ENCODE results near the gene IGF2BP3. TPM values are rescaled to one million over a fixed set of nuclear protein-coding genes. Genes with fewer than 3 reads are reported as not detected.

Gene IGF2BP3
- total RNA-seq, 1 donor from 2014 or later = 0.78 TPM

DNA sequence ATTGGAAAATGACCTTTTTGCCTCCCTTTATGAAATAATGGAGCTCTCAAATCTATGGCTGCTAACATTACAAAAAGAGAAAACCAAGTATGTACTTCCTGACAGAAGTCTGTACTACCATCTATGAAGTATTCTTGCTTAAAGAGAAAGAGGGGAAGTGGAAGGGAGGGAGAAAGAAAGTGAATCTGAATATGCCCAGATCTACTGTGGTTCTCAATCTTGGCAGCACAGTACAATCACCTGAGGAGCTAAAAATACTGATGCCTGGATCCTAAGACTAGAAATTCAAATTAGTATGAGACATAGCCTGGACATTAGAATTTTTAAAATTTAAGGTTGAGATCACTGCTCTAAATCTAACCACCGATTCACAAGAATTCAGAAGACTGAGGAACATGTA is 85.2 kb downstream of the IGF2BP3 start:
- DNase-seq (ENCODE audit: low spot score) = no peak
- ATAC-seq = no peak

DNA sequence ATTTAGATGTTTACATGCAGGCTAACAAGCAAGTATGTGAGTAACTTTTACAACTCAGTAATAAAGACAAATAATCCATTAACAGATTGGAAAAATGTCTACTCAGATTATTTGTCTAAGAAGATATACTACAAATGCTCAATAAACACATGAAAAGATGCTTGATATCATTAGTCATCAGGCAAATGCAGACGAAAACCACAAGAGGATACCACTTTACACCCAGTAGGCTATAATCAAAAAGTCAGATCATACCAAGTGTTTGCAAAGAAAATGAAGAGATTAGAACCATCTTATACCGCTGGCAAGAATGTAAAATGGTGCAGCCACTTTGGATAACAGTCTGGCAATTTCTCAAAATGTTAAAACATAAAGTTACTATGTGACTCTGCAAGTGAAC is 87.1 kb downstream of the IGF2BP3 start:
- DNase-seq (ENCODE audit: low spot score) = no peak
- no peak for ATAC-seq

DNA sequence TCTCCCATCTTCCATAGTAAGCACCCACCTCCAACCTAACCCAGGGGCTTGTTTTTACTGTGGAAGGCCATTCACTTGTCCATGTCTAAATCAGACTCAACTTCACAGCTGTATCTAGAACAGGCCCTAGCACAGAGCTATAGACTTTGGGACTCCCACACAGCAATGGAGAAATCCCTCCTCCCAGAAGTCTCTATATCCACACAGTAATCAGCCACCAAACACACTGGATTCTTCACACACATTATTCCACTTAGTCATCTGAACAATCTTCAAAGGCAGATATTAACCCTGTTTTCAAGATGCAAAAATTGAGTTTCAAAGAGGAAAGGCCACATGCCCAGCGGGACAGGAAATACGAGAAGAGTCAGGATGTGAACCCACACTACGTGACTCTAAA is 89.3 kb downstream of the IGF2BP3 start:
- no peak for ATAC-seq
- DNase-seq (ENCODE audit: low spot score) = no peak

DNA sequence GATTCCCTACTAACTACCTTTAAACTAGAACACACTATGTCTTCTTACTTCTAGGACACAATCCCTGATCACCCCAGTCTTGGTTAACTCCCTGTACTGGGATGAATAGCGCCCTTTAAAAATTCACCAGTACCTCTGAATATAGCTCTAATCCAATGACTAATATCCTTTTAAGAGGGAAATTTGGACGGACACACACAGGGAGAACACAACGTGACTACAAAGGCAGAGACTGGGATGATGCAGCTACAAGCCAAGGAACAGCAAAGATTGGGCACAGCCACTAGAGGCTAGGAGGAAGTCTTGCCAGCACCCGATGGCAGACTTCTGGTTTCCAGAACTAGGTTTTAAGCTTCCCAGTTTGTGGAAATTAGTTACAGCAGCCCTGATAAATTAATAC is 89.7 kb downstream of the IGF2BP3 start:
- DNase-seq (ENCODE audit: low spot score) = no peak
- no peak for ATAC-seq

DNA sequence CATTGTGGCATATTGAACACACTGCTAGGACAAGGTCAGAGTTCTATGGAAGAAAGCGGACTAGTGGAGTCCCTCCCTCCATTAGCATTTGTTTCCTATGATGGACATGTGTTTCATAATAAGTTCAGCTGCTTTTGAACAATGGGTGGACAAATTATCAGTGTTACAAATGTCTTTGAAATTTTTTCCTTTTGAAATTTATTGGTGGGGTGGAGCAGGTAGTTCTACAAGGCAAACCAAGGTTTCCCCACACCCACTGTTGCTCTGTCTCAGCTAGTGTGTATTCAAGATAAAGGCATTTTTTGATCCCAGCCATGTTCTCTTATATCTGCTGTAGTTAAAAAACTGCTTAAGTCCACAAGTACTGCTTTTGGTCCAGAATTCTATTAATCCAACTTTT is 91.3 kb downstream of the IGF2BP3 start:
- DNase-seq (ENCODE audit: low spot score) = no peak
- ATAC-seq = no peak

DNA sequence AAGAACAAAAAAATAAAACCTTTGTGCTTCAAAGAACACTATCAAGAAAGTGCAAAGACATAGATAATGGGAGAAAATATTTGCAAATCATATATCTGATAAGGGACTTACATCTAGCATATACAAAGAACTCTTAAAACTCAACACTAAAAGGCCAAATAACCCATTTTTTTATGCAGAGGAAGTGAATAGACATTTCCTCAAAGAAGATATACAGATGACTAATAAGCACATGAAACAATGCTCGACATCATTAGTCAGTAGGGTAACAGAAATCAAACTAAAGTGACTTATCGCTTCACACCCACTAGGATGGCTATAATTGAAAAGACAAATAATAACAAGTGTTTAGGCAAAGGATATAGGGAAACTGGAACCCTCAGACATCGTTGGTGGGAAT is 93.2 kb downstream of the IGF2BP3 start:
- no peak for ATAC-seq
- DNase-seq (ENCODE audit: low spot score) = no peak

DNA sequence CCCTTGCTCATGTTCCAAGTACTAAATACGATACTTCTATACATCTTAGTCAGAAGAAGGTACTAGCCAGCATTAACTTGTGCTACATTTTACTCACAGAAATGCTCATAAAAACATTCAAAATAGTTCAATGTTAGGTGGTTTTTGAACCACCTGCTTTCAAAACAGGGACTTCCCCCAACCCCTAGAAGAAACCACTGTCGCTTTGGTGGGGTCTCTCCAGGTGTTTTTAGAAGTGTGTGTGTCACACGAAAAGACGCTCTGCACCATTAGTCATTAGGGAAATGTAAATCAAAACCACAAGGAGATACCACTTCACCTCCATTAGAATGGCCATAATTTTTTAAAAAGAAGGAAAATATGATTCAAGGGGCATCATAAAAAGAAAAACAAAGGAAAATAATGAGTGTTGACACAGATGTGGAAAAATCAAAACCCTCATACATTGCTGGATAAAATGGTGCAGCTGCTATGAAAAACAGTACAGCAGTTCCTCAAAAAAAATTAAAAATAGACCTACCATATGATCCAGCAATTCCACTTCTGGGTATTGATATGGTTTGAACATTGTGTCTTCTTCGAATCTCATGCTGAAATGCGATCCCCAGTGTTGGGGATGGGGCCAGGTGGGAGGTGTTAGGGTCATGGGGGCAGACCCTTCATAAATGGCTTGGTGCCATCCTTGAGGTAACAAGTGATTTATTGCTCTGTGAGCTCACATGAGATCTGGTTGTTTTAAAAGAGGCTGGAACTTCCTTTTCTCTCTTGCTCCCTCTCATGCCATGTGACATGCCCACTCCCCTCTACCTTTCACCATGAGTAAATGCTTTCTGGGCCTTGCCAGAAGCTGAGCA is 96.9 kb downstream of the IGF2BP3 start:
- DNase-seq (ENCODE audit: low spot score) = no peak
- no peak for ATAC-seq

DNA sequence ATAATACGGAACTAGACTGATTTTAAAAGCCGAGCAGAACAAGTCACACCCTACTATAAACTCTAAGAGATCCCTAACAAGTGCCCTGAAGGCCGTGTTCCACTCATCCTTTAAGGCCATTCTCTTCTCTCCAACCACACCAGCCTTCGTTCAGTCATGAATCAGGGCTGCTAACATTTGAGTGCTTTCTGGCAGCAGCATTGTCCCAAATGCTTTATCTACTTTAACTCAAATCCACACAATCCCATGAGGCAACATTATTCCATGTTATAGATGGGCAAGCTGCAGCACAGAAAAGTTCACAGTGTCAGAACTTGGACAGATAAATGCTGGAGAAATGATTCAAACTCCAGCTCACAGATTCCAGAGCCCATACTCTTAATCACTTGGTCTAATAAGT is 97.7 kb downstream of the IGF2BP3 start:
- ATAC-seq (no peak), DNase-seq (ENCODE audit: low spot score) (no peak)

DNA sequence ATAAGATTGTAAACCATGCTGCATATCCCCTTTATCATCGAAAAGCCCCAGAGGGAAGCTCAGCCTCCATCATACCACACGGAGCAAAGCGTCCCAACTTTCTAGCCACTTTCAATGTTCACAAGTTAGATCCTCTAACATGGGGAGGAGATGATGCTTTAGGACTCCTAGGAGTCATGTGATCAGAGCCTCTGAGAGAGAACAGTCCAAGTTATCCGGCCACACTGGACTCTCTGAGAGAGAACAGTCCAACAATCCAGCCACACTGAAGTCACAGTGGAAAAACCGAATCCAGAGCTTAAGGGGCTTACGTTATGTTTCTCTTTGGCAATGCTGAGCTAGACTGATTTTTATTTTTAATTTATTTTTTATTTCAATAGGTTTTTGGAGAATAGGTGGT is 98.6 kb downstream of the IGF2BP3 start:
- DNase-seq (ENCODE audit: low spot score) = no peak
- no peak for ATAC-seq

DNA sequence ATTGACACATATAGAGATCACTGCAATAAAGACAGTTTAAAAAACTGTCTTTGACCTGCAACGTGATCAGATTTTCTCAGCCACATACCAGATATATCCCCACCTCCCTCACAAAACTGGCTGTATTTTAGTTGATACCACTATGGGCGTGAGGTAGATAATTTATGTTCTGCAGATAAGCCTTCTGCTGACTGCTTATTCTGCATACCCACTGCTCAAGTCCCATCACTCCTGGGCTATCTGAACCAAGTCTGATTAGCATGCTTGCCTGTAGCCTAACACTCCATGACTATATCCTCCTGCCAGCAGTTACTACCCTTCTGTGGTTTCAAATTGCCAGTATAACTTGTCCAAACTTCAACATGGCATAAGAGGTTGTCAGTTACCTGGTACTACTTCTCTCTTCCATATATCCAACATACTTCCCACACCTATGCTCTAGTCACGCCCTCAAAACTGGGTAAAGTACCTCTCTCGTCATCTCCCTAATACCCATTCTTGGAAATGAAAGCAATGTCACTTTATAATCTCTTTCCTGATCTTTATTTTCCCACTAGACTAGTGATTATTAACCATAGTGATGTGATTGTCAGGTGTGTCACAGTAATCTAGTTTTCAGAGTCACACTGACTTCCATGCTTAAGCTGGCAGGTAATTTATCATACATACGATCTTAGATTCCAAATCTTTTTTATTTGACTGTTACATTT is 100.4 kb downstream of the IGF2BP3 start:
- DNase-seq (ENCODE audit: low spot score) (no peak), ATAC-seq (no peak)

DNA sequence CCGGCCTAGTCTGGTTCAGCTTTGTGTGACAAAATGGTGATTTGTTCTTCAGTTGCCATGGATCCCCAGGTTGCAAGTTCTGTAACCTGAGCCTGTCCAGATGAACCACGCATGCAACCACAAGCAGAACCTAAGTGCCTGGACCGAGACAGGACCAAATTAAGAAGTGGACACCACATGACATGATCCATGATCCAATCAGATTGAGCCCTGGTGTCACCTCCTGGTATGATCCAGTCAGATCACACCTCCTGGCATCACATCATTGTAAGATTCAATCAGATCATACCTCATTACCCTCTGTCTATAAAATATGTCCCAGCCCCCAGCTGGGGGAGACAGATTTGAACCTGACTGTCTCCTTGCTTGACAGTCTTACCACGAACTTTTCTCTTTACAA is 101.2 kb downstream of the IGF2BP3 start:
- ATAC-seq (no peak), DNase-seq (ENCODE audit: low spot score) (no peak)

DNA sequence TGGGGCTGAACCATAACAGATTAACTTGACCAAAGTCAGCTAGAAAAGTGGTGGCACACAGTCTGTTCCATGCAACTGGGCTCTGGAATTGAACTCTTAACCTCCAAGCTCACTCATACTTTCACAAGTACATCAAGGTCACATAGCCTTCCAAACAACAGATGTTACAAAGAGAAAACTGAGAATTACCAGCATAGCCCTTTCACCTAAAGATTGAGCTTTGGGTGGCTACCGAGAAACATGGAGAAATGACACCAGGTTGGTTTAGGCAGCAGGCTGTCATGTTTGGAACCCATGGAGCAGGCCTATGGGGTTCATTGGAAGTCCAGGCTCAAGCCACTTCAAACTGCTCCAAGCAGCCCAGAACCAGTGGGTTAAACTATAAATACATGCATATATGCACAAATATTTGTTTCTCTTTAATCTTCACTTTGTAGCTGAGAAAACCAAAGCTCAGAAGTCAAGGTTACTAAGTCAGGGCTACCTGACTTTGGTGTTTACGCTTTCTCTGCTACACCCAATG is 112.1 kb downstream of the IGF2BP3 start:
- ATAC-seq (no peak), DNase-seq (ENCODE audit: low spot score) (no peak)

DNA sequence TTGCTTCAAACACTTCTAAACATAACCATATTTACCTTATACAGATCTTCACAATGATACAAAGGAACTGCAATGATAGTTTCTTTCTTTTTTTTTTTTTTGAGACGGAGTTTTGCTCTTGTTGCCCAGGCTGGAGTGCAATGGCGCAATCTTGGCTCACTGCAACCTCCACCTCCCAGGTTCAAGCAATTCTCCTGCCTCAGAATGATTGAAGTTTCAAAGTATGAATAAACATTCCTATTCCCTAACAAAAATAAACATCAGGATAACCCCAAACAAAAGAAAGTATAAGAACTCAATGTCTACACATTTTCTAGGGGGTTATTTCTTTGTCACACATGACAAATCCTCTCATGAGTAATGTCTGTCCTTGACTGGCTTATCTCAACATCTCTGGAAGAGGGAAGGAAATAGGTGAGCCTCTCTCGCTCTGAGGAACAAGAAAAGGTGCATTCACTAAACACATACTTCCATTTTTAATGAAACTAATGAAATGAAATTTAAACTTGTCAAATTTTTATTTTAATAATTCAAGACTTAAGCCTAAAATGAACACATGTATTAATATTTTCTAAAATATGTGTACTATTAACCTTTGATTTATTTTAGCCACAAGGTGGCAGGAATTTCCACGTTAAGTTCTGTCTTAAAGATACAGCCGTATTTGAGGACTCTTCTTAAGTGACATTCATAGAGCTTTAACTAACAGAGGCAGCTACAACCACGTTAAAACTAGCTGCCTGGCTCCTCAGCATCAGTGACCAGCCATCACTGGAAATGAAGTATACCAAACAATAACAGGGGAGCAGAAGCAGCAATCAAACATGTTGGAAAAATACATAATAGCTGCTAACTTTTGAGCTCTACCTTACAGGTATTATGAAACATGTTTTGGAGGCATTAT is 112.8 kb downstream of the IGF2BP3 start:
- DNase-seq (ENCODE audit: low spot score) (no peak), ATAC-seq (peak; percentile 75)

DNA sequence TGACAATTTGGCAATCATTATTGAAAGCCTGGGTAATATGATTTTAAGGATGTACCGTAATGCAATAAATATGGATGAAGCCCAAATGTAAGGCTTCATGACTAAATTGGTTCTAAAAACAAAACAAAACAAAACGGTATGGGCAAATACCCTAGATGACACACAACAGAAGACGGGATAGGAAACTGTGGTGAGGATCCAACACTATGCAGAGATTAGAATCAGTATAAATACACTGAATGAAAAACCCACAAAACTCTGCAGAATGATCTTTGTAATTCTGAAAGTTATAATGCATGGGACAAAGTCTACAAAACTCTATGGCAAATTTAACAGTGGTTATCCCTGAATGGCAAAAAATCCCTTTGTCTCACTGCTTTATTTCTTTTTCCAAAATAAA is 113.6 kb downstream of the IGF2BP3 start:
- DNase-seq (ENCODE audit: low spot score) (no peak), ATAC-seq (peak; percentile 44)

DNA sequence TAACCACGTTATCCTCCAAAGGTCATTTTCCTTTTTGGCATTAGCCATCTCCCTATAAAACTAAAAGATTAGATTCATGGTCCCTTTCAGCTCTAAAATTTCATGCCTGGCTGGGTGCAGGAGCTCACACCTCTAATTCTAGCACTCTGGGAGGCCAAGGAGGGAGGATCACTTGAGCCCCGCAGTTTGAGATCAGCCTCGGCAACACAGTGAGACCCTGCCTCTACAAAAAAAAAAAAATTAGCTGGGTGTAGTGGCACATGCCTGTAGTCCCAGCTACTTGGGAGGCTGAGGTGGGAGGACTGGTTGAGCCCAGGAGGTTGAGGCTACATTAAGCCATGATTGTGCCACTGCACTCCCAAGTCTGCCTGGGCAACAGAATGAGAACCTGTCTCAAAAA is 114.1 kb downstream of the IGF2BP3 start:
- ATAC-seq = no peak
- no peak for DNase-seq (ENCODE audit: low spot score)

DNA sequence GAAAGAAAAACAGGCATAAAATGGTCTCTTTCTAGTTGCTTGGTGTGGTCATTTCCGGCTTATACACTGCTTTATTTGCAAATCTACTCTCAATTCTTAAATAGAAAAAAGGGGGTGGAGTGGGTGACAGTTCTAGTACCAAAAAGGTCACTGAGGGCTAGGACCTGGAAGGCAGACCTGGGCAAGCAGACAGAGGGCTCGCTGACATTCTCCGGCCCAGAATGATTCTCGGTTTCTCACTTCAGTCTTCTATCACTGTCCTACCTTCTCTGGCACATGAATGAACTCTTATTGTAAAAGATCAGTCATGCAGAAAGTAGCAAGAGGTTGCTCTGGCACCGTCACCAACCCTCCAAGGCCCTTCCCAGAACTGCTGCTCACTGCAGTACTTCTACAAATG is 117.1 kb downstream of the IGF2BP3 start:
- DNase-seq (ENCODE audit: low spot score) = no peak
- ATAC-seq = no peak

DNA sequence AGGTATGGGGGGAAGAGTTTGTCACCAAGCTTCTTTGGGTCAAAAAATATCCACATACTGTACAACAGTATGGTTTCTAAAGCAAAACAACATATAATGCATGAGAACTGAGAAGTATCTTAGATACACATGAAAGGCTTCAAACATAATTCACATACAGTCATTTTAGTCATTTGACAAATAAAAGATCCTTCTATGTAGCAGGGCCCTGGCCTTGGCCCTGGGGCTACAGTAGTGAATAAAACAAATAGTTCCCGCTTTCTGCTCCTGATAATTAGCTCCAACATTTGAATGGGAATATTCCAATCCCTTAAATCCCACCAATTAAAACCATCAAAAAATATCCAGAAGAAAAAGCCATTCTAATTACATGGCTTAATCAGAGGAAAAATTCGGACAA is 119.8 kb downstream of the IGF2BP3 start:
- no peak for ATAC-seq

DNA sequence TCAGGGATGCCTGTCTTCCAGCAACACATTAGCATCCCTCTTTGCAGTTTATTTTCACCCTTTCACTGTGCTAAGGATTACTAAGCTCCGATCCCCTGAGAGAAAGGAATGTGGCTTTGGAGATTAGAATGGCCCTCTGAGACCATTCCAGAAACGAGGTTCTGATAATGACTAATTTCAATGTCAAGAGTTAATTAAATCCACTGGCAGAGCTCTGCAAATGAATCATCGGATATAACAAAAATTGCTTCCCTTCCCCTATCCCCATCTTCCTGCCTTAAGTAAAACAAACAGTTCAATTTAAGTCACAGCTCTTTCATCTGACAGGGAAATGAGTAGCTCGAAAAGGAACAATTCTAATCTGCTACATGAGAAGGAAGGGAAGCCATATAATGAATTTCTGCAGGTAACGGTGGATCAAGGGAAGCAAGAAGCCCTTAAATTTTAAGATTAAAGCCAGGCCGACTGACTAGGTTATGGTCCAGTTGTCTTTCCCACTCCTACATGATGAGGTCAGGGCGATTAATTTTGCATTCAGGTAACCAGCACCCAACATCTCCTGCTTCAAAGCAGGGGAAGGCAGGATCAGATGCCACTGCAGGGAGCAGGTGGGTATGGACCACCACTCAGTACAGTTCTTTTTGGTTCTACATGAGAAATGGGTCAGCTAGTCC is 120.7 kb downstream of the IGF2BP3 start:
- DNase-seq (ENCODE audit: low spot score) (no peak), ATAC-seq (no peak)

More for the DNA sequence above, 119.8 kb downstream of the IGF2BP3 start:
- no peak for DNase-seq (ENCODE audit: low spot score)

DNA sequence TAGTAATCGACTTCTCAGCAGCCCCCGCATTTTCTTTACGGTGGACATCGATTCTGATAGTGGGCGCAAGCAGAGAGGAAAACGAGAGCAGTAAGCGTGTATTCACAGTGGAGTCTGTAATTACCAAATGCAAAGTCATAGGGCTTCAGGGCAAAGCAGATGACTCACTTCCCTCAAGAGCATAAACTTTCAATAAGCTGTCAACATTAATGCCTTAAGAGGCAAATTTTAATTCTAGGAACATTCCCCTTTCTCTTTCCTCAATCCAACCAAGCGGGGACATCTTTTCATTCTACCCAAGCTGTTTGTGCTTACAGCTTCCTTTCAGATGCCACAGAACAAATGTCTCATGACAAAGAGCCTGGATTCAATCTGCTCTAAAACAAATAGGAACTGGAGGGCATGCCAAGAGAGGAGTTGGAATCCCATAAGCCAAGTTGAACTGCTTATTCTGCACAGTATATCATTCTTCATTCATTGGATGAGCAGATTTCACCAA is 122.6 kb downstream of the IGF2BP3 start:
- ATAC-seq (no peak), DNase-seq (ENCODE audit: low spot score) (no peak)

DNA sequence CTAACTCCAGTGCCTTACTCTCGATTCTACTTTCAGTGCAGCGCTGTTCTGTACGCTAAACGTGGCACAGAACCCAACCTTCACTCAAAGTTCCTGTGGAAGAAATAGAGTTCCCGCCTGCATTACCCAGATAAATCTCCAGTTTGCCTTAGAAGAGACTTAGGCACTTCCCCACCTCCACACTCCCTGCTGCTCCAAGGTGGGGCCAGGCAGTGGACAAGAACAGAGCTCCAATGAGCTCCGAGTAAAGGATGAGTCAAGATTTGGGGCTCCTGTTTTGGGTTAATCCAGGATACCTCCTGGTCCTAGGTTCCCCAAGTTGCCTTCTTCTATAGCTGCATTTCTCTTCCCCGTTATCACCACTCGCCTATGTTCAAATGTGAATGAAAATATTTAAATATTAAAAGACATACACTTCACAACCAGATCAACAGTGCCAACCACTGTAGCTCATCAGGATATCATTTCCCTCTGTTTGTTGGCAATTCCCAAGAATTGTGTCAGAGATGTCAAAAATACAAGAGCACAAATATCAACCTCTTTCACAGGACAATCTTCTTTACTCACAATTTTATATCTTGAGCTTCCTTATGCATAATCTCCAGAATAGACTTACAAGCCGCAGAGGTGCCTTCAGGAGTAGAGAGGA is 123.1 kb downstream of the IGF2BP3 start:
- no peak for DNase-seq (ENCODE audit: low spot score)
- no peak for ATAC-seq
